Neural progenitor cell (in vitro differentiated cells): ENCODE data around the gene RAX. TPM values are rescaled to one million over a fixed set of nuclear protein-coding genes. Genes with fewer than 3 reads are reported as not detected.

Source experiments
- DNase-seq: peaks from one replicate; pipeline ENCODE4 v3.0.0-alpha.2; 2016; ENCODE audit warnings: low spot score
- H2AFZ ChIP-seq: fragments of 200-600 bp; sonication (generic); replicated peaks from 2 replicates; pipeline ENCODE4 v1.6.1; 2016; ENCODE audit warnings: antibody characterized with exemption
- H3F3A ChIP-seq: fragments of 200-600 bp; sonication (generic); 2 replicates; pipeline ENCODE4 v1.6.1; 2016; ENCODE audit warnings: antibody characterized with exemption, low read depth
- H3K27ac ChIP-seq: fragments of 200-600 bp; sonication (generic); 2 replicates; pipeline ENCODE4 v1.5.1; 2016; ENCODE audit warnings: mild to moderate bottlenecking
- H3K27me3 ChIP-seq: fragments of 200-600 bp; sonication (generic); 2 replicates; pipeline ENCODE4 v1.6.1; 2016; ENCODE audit warnings: mild to moderate bottlenecking, moderate library complexity
- H3K36me3 ChIP-seq: fragments of 200-600 bp; sonication (generic); 2 replicates; pipeline ENCODE4 v1.5.1; 2016
- H3K4me1 ChIP-seq: fragments of 200-600 bp; sonication (generic); 2 replicates; pipeline ENCODE4 v1.6.1; 2016; ENCODE audit warnings: mixed run types
- H3K4me2 ChIP-seq: fragments of 200-600 bp; sonication (generic); 2 replicates; pipeline ENCODE4 v1.6.1; 2016
- H3K4me3 ChIP-seq: fragments of 200-600 bp; sonication (generic); 2 replicates; pipeline ENCODE4 v1.5.1; 2016
- H3K79me2 ChIP-seq: fragments of 200-600 bp; sonication (generic); 2 replicates; pipeline ENCODE4 v1.6.1; 2016; ENCODE audit warnings: low read depth
- H3K9ac ChIP-seq: fragments of 200-600 bp; sonication (generic); 2 replicates; pipeline ENCODE4 v1.6.1; 2016
- H3K9me3 ChIP-seq: fragments of 200-600 bp; sonication (generic); 2 replicates; pipeline ENCODE4 v1.5.1; 2016; ENCODE audit warnings: low read depth
- H4K20me1 ChIP-seq: fragments of 200-600 bp; sonication (generic); 2 replicates; pipeline ENCODE4 v1.6.1; 2016; ENCODE audit warnings: low read depth
- H3K27ac Mint-ChIP-seq: 3 replicates; pipeline ENCODE4 v1.8.0; 2021; ENCODE audit warnings: mixed read lengths
- H3K27me3 Mint-ChIP-seq: 2 replicates; pipeline ENCODE4 v1.8.0; 2022; ENCODE audit warnings: low read depth, mild to moderate bottlenecking, inconsistent platforms, moderate library complexity, mixed read lengths; ENCODE audit not compliant: insufficient read depth
- H3K36me3 Mint-ChIP-seq: 3 replicates; pipeline ENCODE4 v1.8.0; 2021; ENCODE audit warnings: mixed read lengths
- H3K4me1 Mint-ChIP-seq: 3 replicates; pipeline ENCODE4 v1.8.0; 2021; ENCODE audit warnings: mixed read lengths
- H3K4me3 Mint-ChIP-seq: 3 replicates; pipeline ENCODE4 v1.8.0; 2021; ENCODE audit warnings: mild to moderate bottlenecking, moderate library complexity, mixed read lengths
- H3K9me3 Mint-ChIP-seq: 3 replicates; pipeline ENCODE4 v1.8.0; 2020; ENCODE audit warnings: mixed read lengths
- EZH2 ChIP-seq: fragments of 200-600 bp; sonication (generic); IDR thresholded peaks from 2 replicates; pipeline ENCODE4 v1.6.1; 2017; ENCODE audit warnings: antibody characterized with exemption, mild to moderate bottlenecking, moderate library complexity
- EZH2phosphoT487 ChIP-seq: fragments of 200-600 bp; sonication (generic); IDR thresholded peaks from 2 replicates; pipeline ENCODE4 v1.6.1; 2017; ENCODE audit warnings: antibody characterized with exemption
- total RNA-seq: library from RNA; depleted of rRNA; stranded (reverse); fragments of >200 nt; gene quantifications from 2 replicates; pipeline ENCODE4 v1.2.3, GENCODE V29; 2015; ENCODE audit warnings: low replicate concordance
- TF ChIP-seq, protein P1 (sequence below): fragments of 200-600 bp; sonication (generic); IDR thresholded peaks from 2 replicates; pipeline ENCODE4 v1.5.1; 2017; ENCODE audit warnings: antibody characterized with exemption, mild to moderate bottlenecking

The RAX gene
- total RNA-seq, 1 donor from 2014 or later: 20.7 TPM

DNA sequence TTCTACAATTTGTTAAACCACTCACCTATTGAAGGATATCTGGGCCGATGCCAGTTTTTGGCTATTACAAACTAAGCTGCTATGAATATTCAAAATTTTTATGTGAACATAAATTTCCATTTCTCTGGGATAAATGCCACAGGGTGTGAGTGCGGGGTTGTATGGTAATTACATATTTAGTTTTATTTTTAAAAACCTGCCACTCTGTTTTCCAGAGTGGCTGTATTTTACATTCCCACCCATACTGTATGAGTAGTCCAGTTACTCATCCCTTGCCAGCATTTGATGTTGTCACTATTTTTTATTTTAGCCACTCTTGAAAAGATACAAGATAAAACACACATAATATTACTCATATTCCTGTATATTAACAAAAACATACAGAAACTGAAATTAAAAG lies 30.3 kb downstream of the RAX start:
- H3K9me3 Mint-ChIP-seq: no peaks in the 10 kb centered on the region

DNA sequence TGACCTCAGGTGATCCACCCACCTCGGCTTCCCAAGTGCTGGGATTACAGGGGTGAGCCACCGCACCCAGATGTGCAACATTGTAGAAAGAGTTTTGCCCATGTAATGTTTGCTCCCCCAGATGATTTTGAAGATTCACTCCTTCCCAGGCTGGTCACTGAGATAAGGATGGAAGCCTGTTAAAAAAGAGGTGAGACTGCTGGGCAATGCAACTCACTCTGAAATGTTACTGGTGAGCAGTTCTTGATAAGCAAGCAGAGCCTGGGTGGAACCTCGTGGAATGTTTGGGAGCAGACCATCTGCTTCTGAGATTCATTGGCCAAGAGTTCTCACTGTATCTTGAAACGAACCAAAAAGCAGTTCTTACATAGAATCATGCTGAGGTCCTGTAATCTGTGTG lies 33.6 kb downstream of the RAX start:
- Mint-ChIP-seq H3K9me3 (no peaks in the 10 kb centered on the region), H3K27ac (no peak overlapping the region), H3K4me1 (no peaks in the 10 kb centered on the region), H3K27me3 (peaks cover 3% of the 10 kb centered on the region), H3K4me3 (no peak overlapping the region), H3K36me3 (no peaks in the 10 kb centered on the region)
- no peaks in the 10 kb centered on the region for H3K79me2 ChIP-seq
- H3K27me3 ChIP-seq: peaks cover 11% of the 10 kb centered on the region
- no peak overlapping the region for H3K27ac ChIP-seq
- no peaks in the 10 kb centered on the region for H3F3A ChIP-seq
- H3K4me3 ChIP-seq: no peak overlapping the region
- DNase-seq: no peak
- H3K36me3 ChIP-seq: no peaks in the 10 kb centered on the region
- no peaks in the 10 kb centered on the region for H3K4me1 ChIP-seq
- H3K9me3 ChIP-seq: no peaks in the 10 kb centered on the region
- no peak overlapping the region for H3K4me2 ChIP-seq
- no peaks in the 10 kb centered on the region for H4K20me1 ChIP-seq
- H2AFZ ChIP-seq: no peak overlapping the region
- no peak overlapping the region for H3K9ac ChIP-seq
- TF ChIP-seq EZH2 (no peak), EZH2phosphoT487 (no peak)
- TF ChIP-seq, protein P1, sequence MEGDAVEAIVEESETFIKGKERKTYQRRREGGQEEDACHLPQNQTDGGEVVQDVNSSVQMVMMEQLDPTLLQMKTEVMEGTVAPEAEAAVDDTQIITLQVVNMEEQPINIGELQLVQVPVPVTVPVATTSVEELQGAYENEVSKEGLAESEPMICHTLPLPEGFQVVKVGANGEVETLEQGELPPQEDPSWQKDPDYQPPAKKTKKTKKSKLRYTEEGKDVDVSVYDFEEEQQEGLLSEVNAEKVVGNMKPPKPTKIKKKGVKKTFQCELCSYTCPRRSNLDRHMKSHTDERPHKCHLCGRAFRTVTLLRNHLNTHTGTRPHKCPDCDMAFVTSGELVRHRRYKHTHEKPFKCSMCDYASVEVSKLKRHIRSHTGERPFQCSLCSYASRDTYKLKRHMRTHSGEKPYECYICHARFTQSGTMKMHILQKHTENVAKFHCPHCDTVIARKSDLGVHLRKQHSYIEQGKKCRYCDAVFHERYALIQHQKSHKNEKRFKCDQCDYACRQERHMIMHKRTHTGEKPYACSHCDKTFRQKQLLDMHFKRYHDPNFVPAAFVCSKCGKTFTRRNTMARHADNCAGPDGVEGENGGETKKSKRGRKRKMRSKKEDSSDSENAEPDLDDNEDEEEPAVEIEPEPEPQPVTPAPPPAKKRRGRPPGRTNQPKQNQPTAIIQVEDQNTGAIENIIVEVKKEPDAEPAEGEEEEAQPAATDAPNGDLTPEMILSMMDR: no peak

More for the DNA sequence above, 30.3 kb downstream of the RAX start:
- Histone ChIP-seq H3K9ac (no peak overlapping the region), H3K27me3 (peaks cover 43% of the 10 kb centered on the region), H3K4me2 (no peak overlapping the region), H2AFZ (no peak overlapping the region), H3K9me3 (no peaks in the 10 kb centered on the region), H3K4me1 (no peaks in the 10 kb centered on the region), H3K4me3 (no peak overlapping the region), H3K79me2 (no peaks in the 10 kb centered on the region), H3F3A (no peaks in the 10 kb centered on the region), H4K20me1 (no peaks in the 10 kb centered on the region), H3K27ac (no peak overlapping the region), H3K36me3 (no peaks in the 10 kb centered on the region)
- Mint-ChIP-seq H3K36me3 (no peaks in the 10 kb centered on the region), H3K27me3 (peaks cover 3% of the 10 kb centered on the region), H3K4me1 (no peaks in the 10 kb centered on the region), H3K4me3 (no peak overlapping the region), H3K27ac (no peak overlapping the region)
- DNase-seq: no peak
- no peak for TF ChIP-seq EZH2
- no peak for TF ChIP-seq EZH2phosphoT487
- TF ChIP-seq, protein P1: no peak

DNA sequence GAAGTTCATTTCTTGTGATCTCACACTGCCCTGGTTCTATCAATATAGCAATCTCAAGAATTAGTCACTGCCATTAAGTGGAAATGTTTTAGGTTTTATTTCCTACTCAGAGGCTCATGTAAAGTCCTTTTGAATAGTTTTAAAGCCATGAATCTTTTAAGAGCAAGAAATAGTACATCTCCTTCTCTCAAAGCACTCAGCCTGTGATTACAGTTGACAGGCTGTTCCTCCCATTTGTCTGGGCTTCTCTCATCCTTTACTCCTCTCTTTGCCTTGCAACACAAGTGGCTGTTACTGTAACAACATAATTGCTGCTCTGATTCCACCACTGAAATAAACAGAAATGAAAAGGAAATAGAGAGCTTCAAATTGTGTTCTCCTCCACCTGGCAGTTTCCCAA lies 34.9 kb downstream of the RAX start:
- no peaks in the 10 kb centered on the region for H3K36me3 Mint-ChIP-seq
- Histone ChIP-seq H3K27me3 (no peaks in the 10 kb centered on the region), H3K36me3 (no peaks in the 10 kb centered on the region), H3K4me1 (no peaks in the 10 kb centered on the region), H3K9me3 (no peaks in the 10 kb centered on the region), H2AFZ (no peak overlapping the region), H3F3A (peaks cover 4% of the 10 kb centered on the region), H3K4me3 (no peak overlapping the region), H4K20me1 (no peaks in the 10 kb centered on the region), H3K4me2 (no peak overlapping the region), H3K9ac (no peak overlapping the region), H3K27ac (no peak overlapping the region), H3K79me2 (no peaks in the 10 kb centered on the region)
- no peak overlapping the region for H3K27ac Mint-ChIP-seq
- no peak for DNase-seq
- TF ChIP-seq EZH2: no peak
- no peak for TF ChIP-seq EZH2phosphoT487
- TF ChIP-seq, protein P1: no peak
- no peaks in the 10 kb centered on the region for H3K9me3 Mint-ChIP-seq
- H3K27me3 Mint-ChIP-seq: no peaks in the 10 kb centered on the region
- no peaks in the 10 kb centered on the region for H3K4me1 Mint-ChIP-seq
- no peak overlapping the region for H3K4me3 Mint-ChIP-seq
